MG63 (cell line): ENCODE measurements around the gene PER3. TPM values are rescaled to one million over a fixed set of nuclear protein-coding genes. Genes with fewer than 3 reads are reported as not detected.

Source experiments
- DNase-seq: peaks from one replicate; pipeline ENCODE4 v3.0.0-alpha.2; 2020
- H3K27me3 ChIP-seq: fragments of 250-450 bp; sonication (Bioruptor Pico); 2 replicates; pipeline ENCODE4 v1.5.1; 2020; ENCODE audit warnings: mild to moderate bottlenecking, moderate library complexity
- H3K36me3 ChIP-seq: fragments of 250-450 bp; sonication (Bioruptor Pico); 2 replicates; pipeline ENCODE4 v1.5.1; 2020; ENCODE audit warnings: mild to moderate bottlenecking, moderate library complexity
- H3K4me3 ChIP-seq: fragments of 250-450 bp; sonication (Bioruptor Pico); 2 replicates; pipeline ENCODE4 v1.5.1; 2020; ENCODE audit warnings: mild to moderate bottlenecking, moderate library complexity
- H3K9me3 ChIP-seq: fragments of 250-450 bp; sonication (Bioruptor Pico); 2 replicates; pipeline ENCODE4 v1.5.1; 2020; ENCODE audit warnings: mild to moderate bottlenecking, moderate library complexity
- total RNA-seq: library from RNA; depleted of rRNA; stranded (reverse); fragments of >200 nt; shearing (Covaris generic); gene quantifications from 2 replicates; pipeline ENCODE4 v1.2.3, GENCODE V29; 2014; ENCODE audit warnings: low replicate concordance

The PER3 gene
- total RNA-seq, 1 experiment from 2014 or later, result 1.2 TPM

- no peak for DNase-seq
- no peak overlapping the region for H3K4me3 ChIP-seq
- H3K27me3 ChIP-seq, result no peaks in the 10 kb centered on the region
- no peaks in the 10 kb centered on the region for H3K9me3 ChIP-seq
- no peaks in the 10 kb centered on the region for H3K36me3 ChIP-seq
These were observed 66.7 kb downstream of the PER3 start for GRCh38 chr1:7850786-7851185.

- H3K36me3 ChIP-seq, result no peaks in the 10 kb centered on the region
- no peaks in the 10 kb centered on the region for H3K9me3 ChIP-seq
- H3K27me3 ChIP-seq, result no peaks in the 10 kb centered on the region
- no peak within 1 kb of the TSS for H3K4me3 ChIP-seq
- DNase-seq, result no peak
These were observed 69.0 kb downstream of the PER3 start, which contains the start of gene UTS2 for GRCh38 chr1:7852804-7853683. Gene UTS2, minus strand, starts transcription at chr1:7853065. Its CDS starts 62 bp downstream, at chr1:7853003.

- no peak for DNase-seq
- no peaks in the 10 kb centered on the region for H3K27me3 ChIP-seq
- H3K36me3 ChIP-seq, result no peaks in the 10 kb centered on the region
- no peaks in the 10 kb centered on the region for H3K9me3 ChIP-seq
- H3K4me3 ChIP-seq, result no peak overlapping the region
These were observed 69.6 kb downstream of the PER3 start for GRCh38 chr1:7853684-7854026.

GRCh38 chr1:7856345-7856744 lies 72.3 kb downstream of the PER3 start:
- DNase-seq, result no peak
- Histone ChIP-seq H3K9me3 (no peaks in the 10 kb centered on the region), H3K27me3 (no peaks in the 10 kb centered on the region), H3K4me3 (no peak overlapping the region), H3K36me3 (no peaks in the 10 kb centered on the region)

- Histone ChIP-seq H3K36me3 (no peaks in the 10 kb centered on the region), H3K9me3 (no peaks in the 10 kb centered on the region), H3K27me3 (no peaks in the 10 kb centered on the region), H3K4me3 (no peak overlapping the region)
- DNase-seq, result no peak
These were observed 72.9 kb downstream of the PER3 start for GRCh38 chr1:7857000-7857399.

GRCh38 chr1:7857985-7858384 lies 73.9 kb downstream of the PER3 start:
- no peak for DNase-seq
- no peaks in the 10 kb centered on the region for H3K9me3 ChIP-seq

GRCh38 chr1:7859406-7859805 lies 75.3 kb downstream of the PER3 start:
- Histone ChIP-seq H3K27me3 (no peaks in the 10 kb centered on the region), H3K9me3 (no peaks in the 10 kb centered on the region), H3K36me3 (no peaks in the 10 kb centered on the region), H3K4me3 (no peak overlapping the region)
- DNase-seq, result no peak

More at GRCh38 chr1:7857985-7858384, 73.9 kb downstream of the PER3 start:
- Histone ChIP-seq H3K4me3 (no peak overlapping the region), H3K27me3 (no peaks in the 10 kb centered on the region), H3K36me3 (no peaks in the 10 kb centered on the region)

GRCh38 chr1:7860130-7860529 lies 76.0 kb downstream of the PER3 start:
- no peak for DNase-seq
- no peaks in the 10 kb centered on the region for H3K36me3 ChIP-seq
- H3K9me3 ChIP-seq, result no peaks in the 10 kb centered on the region
- no peaks in the 10 kb centered on the region for H3K27me3 ChIP-seq
- H3K4me3 ChIP-seq, result no peak overlapping the region

GRCh38 chr1:7861452-7861851 lies 77.4 kb downstream of the PER3 start:
- H3K36me3 ChIP-seq, result no peaks in the 10 kb centered on the region
- no peak for DNase-seq

GRCh38 chr1:7862211-7863060 lies 78.3 kb downstream of the PER3 start:
- Histone ChIP-seq H3K36me3 (no peaks in the 10 kb centered on the region), H3K4me3 (no peak overlapping the region), H3K27me3 (no peaks in the 10 kb centered on the region), H3K9me3 (no peaks in the 10 kb centered on the region)
- DNase-seq, result no peak

More at GRCh38 chr1:7861452-7861851, 77.4 kb downstream of the PER3 start:
- Histone ChIP-seq H3K9me3 (no peaks in the 10 kb centered on the region), H3K27me3 (no peaks in the 10 kb centered on the region), H3K4me3 (no peak overlapping the region)

- no peaks in the 10 kb centered on the region for H3K36me3 ChIP-seq
- no peaks in the 10 kb centered on the region for H3K9me3 ChIP-seq
- DNase-seq, result no peak
- no peak overlapping the region for H3K4me3 ChIP-seq
- H3K27me3 ChIP-seq, result no peaks in the 10 kb centered on the region
These were observed 79.8 kb downstream of the PER3 start for GRCh38 chr1:7863756-7864328.

- no peaks in the 10 kb centered on the region for H3K36me3 ChIP-seq
- DNase-seq, result no peak
- H3K27me3 ChIP-seq, result no peaks in the 10 kb centered on the region
- H3K4me3 ChIP-seq, result no peak overlapping the region
- no peaks in the 10 kb centered on the region for H3K9me3 ChIP-seq
These were observed 81.9 kb downstream of the PER3 start for GRCh38 chr1:7865978-7866377.

- H3K9me3 ChIP-seq, result no peaks in the 10 kb centered on the region
- no peak for DNase-seq
- H3K36me3 ChIP-seq, result no peaks in the 10 kb centered on the region
- H3K4me3 ChIP-seq, result no peak overlapping the region
- H3K27me3 ChIP-seq, result no peaks in the 10 kb centered on the region
These were observed 84.1 kb downstream of the PER3 start for GRCh38 chr1:7868070-7868780.

- Histone ChIP-seq H3K36me3 (no peaks in the 10 kb centered on the region), H3K9me3 (no peaks in the 10 kb centered on the region), H3K27me3 (no peaks in the 10 kb centered on the region), H3K4me3 (no peak overlapping the region)
- no peak for DNase-seq
These were observed 85.2 kb downstream of the PER3 start for GRCh38 chr1:7869136-7869920.

- Histone ChIP-seq H3K27me3 (no peaks in the 10 kb centered on the region), H3K9me3 (no peaks in the 10 kb centered on the region), H3K4me3 (no peak overlapping the region), H3K36me3 (no peaks in the 10 kb centered on the region)
- DNase-seq, result no peak
These were observed 87.0 kb downstream of the PER3 start for GRCh38 chr1:7871136-7871535.
